GM18907 (cell line): ENCODE measurements around the gene HSPD1.

Experiments
- ATAC-seq: cut with Tn5 transposase; IDR thresholded peaks from one replicate; pipeline ENCODE4 v1.9.1; 2021; ENCODE audit warnings: mild to moderate bottlenecking, moderate library complexity; ENCODE audit not compliant: unreplicated experiment

HSPD1 gene

GRCh38 chr2:197442857-197443256 lies 56.8 kb downstream of the HSPD1 start:
- ATAC-seq = no peak

- ATAC-seq = no peak
Measured at GRCh38 chr2:197437380-197437779, 62.3 kb downstream of the HSPD1 start.
